HG02610 (cell line): ENCODE results near the gene PRKCH.

ENCODE experiments used
- ATAC-seq: cut with Tn5 transposase; IDR thresholded peaks from one replicate; pipeline ENCODE4 v1.9.1; 2021; ENCODE audit warnings: mild to moderate bottlenecking, moderate library complexity; ENCODE audit not compliant: unreplicated experiment

PRKCH gene

DNA sequence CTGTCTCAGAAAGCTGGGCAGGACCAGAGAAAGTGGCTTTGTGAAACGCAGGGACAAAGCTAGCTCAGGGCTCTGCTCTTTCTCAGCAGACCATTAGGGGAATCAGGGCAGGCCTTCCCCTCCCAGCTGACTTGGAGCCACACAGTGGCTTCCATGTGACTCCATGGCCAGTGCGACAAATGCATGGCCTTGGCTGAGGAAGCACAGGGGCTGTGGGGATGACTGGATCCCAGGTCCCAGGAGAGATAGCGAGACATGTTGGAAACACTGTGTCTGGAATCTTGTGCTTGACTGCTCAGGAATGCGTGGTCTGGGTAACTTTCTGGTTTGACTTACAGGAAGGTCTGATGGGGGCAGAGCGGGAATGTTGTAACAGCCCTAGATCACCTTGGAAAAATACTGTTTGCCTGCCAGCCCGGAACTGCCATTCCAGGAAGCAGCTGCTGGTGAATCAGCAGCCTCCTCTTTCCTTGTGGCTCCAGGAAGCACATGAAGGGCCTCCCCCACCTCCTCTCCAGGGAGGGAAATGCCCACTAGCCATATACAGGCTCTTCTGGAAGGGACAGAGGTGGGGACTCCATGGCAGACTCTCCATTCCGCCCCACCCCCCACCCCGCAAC lies 240.4 kb downstream of the PRKCH start:
- ATAC-seq: no peak

GRCh38 chr14:61562321-61563161 lies 241.2 kb downstream of the PRKCH start:
- no peak for ATAC-seq

DNA sequence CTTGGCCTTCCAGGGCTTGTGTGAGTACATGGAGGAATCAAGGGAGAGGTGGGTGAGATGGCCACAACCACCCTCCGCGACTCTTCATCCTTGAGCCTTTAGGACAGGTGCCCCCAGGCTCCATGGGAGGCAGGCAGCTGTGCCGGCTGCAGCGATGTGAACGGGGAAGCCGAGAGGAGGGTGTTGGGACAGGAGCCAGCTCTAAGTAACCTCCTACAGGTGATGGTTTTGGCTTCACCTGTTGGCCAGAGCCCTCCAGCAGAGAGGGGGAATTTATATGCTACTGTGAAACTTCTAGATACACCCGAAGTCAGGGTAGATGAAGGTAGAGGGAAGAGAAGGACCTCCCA lies 241.8 kb downstream of the PRKCH start:
- no peak for ATAC-seq

DNA sequence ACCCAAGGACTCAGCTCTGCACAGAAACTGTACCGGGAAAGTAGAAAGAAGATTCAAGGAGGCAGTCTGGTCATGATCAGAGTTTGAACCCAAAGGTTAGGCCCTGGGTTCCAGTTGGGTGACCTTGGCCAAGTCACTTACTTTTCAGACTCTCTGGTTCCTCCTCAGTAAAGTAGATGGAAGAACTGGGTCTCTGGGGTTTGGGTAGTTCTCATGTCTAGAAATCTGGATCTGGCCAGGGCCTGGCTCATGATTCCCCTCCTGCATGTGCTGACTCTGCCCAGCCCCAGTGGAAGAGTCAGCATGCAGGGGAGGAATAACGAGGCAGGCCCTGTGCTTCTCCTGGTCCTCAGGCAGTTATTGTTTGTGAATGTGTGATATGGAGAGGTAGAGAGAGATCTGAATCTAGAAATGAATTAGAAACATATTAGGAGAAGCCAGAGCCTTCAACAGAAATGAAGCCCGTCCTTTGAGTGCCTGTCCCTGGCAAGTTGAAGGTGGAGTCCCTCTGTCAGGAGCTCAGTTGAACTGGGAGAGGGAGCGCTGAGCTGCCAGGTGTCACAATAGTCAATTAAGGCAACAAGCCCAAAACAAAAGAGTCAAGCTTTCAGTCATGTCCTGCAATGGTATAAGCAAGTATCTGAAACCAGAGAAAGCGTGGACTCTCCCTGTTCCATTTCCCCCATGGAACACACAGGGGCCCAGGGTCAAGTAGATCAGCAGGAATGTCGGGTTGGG lies 242.7 kb downstream of the PRKCH start:
- no peak for ATAC-seq

- ATAC-seq: no peak
These were observed 243.3 kb downstream of the PRKCH start for GRCh38 chr14:61564618-61565091.

DNA sequence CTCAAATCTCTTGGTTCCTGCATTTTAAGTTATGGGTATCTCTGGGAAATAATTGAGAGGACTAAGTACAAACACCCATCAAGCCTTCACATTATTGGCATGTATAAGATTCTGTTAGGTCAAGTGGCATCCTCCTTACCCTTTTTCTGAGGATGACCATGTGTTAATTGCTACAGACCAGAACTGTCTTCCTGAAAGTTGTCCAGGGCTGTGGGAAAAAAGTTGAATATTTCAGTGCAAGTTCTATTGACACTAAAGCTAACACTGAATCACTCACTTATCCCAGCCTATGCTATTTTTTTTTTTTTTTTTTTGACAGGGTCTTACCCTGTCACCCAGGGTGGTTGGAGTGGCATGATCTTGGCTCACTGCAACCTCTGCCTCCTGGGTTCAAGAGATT lies 243.8 kb downstream of the PRKCH start:
- no peak for ATAC-seq

DNA sequence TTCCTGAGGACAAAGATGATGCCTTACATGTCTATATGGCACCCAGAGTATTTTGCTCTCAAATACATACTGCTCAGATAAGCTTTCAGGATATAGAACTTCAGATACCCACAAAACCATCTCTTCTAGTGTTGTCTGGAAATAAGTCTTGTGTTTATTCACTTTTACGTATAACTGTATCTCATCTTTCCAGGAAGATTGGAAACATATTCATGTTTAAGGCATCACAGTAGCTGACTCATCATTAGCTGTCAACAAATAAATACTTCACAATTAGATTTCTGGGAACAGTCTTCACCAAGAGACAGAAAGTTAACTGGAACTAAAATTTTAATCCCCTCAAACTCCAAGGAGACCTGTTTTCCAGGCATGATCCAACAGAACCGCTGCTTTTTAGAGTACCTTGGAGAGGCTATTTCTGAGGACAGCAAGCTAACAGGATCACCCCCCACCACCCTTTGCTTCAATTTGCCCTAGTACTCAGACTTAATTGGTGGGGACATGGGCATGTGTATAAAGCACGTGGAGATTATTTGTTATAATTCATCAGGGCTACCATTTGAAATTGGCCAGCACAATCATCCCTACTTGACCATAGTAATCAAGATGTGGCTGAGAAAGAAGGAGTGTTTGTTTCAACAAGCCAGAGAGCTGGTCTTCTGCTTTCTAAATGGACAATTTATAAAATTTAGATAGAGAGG lies 244.6 kb downstream of the PRKCH start:
- no peak for ATAC-seq

GRCh38 chr14:61566537-61567225 lies 245.3 kb downstream of the PRKCH start:
- ATAC-seq: no peak

GRCh38 chr14:61567838-61568571 lies 246.6 kb downstream of the PRKCH start:
- ATAC-seq: peak; percentile 1

GRCh38 chr14:61568572-61569011 lies 247.2 kb downstream of the PRKCH start:
- ATAC-seq: peak; percentile 81

GRCh38 chr14:61569308-61569707 lies 247.9 kb downstream of the PRKCH start:
- ATAC-seq: no peak

- ATAC-seq: no peak
These were observed 248.6 kb downstream of the PRKCH start for GRCh38 chr14:61569812-61570548.

DNA sequence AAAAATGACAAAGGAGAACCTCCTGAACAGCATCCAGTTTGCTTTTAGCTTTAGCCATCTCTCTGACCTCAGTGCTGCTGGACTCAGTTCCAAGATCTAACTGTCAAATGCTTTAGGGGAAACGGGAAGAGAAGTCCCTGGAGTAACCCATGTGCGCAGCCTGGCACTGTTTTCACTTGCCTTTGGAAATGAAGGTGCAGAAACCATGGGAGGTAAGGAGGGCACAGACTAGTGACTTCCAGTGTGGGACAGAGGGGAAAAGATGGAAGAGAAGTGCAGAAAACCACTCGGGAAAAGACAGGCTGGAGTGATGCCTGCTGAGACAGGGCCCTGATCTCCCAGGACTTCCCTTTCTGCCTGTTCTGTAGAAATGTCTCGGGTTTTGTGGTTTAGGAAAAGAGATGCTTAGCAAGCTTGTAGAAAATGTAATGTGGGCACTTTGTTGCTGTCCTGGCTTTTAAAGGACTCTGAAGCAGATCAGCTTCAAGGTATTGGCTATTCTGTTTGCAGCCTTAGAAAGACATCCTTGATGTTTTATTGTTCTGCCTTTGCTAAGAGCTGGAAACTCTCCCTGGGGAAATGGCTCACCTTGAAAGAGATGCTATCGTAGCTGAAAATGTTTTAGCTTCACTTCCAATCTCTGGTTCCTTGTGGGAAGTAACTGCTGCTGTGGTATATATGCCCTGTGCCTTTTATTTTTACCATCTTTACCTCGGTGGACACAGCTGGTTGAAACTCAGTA lies 249.3 kb downstream of the PRKCH start:
- no peak for ATAC-seq

- ATAC-seq: no peak
These were observed 250.5 kb downstream of the PRKCH start for GRCh38 chr14:61571917-61572316.

DNA sequence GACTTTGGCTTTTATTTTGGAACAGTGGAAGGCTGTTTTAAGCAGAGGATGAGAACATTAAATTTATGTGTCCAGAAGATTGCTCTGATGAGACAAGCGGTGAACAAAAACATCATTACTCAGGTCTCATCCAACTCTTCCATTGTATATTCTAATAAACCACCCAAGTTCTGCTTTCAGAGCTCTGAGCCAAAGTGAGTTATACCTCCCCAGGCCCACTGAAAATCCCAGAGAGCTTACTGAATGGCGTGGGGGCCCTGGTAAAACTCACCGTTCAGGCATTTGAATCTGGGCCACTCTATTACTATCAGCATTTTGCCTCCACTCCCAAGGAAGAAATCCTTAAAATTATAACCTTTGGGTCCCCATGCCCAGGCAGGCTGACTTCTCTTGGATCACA lies 251.9 kb downstream of the PRKCH start:
- no peak for ATAC-seq

GRCh38 chr14:61573748-61574513 lies 252.6 kb downstream of the PRKCH start:
- ATAC-seq: no peak

DNA sequence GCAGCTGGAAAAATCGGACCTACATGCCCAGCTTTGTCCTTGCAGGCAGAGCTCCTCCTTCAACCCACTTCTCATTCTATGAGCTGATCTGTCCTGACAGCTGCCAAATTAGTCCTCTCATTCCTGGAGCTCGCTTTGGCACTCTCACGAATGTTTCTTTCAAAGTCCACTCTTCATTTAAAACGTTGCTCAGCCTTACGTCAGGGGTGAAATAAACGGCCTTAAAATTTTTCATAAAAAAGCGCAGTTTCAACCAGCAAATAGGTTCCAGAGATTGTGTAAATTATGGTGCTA lies 253.1 kb downstream of the PRKCH start:
- no peak for ATAC-seq

DNA sequence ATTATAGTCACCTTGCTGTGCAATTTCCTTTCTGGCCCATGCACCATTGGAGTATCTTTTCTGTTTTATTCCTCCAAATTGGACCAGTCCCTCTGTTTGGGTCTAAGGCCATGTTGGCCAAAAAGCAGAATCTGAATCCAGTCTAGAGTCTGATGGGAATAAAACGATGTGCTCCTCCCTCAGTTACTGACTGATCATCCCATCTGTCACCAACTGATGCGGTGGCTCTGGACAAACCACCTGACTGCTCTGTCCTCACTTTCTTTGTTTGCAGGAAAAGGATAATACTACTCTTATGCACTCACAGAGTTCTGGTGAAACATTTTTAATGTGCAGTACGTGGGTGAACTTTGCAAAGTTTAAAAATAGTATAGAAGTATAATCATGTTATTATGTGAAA lies 253.7 kb downstream of the PRKCH start:
- no peak for ATAC-seq
